Measurements from ENCODE around the gene DACH2.
"Not testable (repeated sequence)": the region's sequence is repeated elsewhere in the genome, so short reads cannot be mapped to it uniquely, and the experiment has no call there.

The DACH2 gene

DNA sequence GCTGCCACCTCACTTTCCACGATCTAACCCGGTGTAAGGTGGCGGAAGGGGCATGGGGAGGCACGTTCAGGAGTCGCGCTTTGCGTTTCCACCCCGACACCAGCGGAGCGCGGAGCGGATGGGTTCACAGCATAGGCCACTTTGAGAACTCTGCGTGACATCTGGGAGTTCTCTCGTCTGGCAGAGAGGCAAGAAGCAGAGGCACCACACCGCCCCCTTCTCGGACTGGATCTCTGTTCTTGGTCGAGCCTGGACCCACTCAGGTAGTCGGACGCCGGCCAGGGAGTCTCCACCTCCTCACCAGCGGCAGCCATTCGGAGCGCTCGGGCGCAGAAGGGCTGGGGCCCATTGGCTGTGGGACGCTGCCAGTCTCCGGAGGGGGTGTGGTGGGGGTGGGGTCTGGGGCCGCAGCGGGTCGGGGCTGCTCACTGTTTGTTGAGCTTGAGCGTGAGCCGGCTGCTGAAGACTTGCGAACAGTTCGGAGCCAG is at the start of gene DACH2:
TSS of gene DACH2 (plus strand) at position 428 of the 488 bp plus-strand sequence.
- DNase-seq, result peak; percentile 67

DNA sequence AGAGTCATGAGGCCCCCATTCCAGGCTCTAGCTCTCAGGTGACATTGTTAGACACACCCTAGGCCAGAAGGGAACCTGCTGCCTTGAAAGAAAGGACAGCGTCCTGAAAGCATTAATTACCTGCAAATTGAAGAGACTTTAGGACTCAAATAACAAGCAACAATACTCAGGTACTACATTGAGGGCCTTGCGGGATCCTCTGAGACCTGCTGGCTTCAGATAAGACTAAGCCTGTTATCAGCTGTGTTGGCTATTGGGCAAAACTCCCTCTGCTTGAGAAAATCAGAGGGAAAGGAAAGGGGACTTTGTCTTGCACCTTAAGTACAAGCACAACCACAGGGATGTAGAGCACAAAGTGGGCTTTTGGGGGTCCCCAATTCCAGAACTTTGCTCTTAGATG is 45.9 kb upstream of the DACH2 start:
- no peak for DNase-seq

DNA sequence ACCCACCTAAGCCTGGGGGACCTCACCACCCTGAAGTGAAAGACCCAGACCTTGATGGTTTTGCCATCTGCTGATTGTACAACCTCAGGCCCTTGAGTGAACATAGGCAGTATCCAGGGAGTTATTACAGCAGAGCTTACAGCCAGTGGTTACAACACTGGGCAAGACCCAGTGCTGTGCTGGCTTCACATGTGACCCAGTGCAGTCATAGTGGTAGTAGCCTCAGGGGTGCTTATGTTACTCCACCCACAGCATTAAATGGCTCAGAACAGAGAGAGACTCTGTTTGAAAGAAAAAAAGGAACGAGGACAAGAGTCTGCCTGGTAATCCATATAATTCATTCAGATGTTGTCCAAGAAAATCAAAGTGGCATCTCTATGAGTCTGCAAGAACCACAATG is 45.2 kb upstream of the DACH2 start:
- no peak for DNase-seq

DNA sequence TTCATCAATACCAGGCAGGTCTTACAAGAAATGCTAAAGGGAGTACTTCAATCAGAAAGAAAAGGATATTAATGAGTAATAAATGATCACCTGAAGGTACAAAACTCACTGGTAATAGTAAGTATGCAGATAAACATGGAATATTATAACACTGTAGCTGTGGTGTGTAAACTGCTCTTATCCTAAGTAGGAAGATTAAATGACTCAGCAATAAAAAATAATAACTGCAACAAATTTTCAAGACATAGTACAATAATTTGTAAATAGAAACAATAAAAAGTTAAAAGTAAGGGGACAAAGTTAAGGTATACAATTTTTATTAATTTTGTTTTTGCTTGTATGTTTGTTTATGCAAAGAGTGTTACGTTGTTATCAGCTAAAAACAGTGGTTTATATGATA is 43.7 kb upstream of the DACH2 start:
- no peak for DNase-seq

DNA sequence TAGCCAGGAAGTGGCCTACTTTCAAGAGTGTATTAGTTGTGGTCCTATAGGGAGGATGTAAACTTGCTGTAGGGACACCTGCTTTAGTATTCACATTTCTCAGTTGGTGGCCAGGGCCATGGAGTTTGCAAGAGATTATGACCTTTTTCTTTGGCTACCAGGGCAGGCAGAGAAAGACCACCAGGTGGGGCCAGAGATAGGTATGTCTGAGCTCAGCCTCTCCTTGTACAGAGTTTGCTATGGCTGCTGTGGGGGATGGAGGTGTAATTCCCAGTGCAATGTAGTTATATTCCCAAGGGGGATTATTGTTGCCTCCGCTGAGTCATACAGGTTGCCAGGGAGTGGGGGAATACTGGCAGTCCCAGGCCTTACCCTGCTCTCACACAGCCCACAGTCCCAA is 26.3 kb upstream of the DACH2 start:
- no peak for DNase-seq

DNA sequence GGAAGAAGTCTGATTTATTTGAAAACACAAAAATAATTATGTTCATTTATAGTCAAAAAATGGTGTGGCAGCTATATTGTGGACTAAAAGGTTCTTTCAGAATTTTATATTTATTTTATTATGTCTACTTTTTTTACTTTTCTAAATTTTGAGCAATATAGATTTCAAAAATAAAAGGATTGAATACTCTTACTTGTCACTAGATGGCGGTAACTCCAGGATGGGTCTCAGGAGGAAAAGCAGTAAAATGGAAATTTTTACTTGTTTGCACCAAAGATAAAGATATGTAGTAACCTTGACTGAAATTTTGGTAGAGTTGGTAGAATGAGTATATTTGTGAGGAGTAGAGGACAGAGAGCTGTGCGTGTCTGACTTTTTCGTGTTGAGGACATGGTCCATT is 14.5 kb upstream of the DACH2 start:
- no peak for DNase-seq

DNA sequence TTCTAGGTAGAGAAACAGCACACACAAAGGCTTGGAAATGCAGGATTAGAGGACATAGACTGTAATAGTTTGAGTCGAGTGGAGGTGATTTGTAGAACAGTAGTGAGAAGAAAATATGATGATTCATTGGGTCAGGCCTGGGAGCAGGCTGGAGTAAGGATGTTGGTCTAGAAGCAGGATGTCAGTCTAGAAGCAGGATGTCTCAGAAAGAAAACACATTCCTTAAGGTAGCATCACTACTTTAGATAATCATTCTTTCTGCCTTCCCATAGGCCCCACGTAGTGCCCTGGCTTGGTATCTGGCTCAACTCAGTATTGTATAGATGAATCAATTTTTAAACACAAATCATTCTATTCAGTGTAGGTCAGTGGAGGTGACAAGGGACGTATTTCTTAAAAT is 11.2 kb upstream of the DACH2 start:
- DNase-seq, result no peak

DNA sequence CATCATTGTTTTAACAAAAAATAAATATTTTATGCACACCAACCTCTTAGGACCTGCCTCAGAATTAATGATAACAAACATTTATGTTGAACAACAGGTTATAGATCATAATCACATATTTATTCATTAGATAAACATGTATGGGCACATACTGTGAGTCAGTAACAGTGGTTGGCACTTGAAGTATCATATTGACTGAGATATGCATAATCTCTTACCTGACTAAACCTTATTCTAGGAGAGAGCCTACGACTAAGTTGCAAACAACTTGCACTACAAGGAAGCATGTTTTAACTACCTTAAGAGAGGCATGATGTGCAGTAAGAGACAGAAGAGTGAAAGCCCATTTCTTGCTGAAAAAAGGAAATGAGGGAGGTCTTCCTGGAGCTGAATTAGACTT is 6.5 kb upstream of the DACH2 start:
- no peak for DNase-seq

DNA sequence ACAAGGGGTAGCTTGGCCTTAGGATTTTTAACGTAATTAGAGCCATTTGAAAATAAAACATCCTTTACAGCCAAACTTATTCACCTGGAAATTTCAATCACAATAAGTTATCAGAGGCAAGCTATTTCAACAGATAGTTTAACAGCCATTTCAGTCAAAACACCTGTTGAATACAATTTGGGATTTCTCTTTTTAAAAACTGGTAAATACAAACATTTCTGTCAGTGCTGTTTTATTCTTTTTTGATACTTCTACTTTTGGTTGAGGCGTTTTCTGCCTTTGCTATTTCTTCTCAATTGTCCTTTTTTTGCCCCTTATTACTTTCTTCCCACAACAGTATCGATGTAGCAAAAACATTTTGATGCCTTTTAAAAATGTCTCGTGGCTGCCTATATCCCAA is 2.1 kb upstream of the DACH2 start:
- DNase-seq, result no peak

DNA sequence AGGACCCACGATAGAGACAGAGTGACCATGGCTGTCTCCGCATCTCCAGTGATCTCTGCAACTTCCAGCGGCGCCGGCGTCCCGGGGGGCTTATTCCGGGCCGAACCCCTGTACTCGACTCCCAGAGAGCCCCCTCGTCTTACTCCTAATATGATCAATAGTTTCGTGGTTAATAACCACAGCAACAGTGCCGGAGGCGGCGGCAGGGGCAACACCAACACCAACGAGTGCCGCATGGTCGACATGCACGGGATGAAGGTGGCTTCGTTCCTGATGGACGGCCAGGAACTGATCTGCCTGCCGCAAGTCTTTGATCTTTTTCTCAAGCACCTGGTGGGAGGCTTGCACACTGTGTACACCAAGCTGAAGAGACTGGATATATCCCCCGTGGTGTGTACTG is 343 bp downstream of the DACH2 start:
- no peak for DNase-seq

DNA sequence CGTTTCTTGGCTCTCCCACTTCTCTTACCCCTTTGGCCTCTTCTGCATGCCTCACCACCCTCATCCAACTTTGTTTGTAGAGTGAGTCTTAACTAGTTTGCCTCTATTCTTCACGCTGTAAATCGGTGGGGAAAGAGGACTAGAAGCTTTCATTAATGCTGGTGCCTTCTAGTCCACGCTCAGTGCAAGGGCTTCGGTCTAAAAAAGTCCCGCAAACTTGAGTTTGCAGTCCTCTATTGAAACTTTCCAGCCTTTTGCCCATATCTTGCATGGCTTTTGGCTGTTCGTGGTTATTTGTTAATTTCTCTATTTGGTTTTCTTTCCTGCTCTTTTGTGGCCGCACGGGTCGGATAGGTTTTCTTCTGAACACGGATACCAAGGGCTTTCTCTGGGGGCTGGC is 868 bp downstream of the DACH2 start:
- DNase-seq, result no peak

DNA sequence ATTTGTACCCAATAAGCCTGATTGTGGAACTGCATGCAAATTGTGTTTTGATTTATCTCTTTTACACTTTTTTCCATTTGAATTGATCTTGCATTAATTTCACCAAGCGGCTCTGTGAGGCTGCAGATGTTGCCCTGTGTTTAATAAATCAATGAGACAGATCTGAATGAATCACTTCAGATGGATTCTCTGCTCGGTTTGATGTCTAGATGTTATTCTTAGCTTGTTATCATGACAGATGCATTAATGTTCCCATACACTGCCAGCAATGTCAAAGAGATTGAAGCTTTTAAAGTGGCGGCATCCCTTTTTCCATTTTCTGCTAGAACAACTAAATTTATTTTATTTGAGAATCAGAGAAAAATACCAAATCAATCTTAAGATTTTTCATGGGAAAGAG is 6.3 kb downstream of the DACH2 start:
- no peak for DNase-seq

DNA sequence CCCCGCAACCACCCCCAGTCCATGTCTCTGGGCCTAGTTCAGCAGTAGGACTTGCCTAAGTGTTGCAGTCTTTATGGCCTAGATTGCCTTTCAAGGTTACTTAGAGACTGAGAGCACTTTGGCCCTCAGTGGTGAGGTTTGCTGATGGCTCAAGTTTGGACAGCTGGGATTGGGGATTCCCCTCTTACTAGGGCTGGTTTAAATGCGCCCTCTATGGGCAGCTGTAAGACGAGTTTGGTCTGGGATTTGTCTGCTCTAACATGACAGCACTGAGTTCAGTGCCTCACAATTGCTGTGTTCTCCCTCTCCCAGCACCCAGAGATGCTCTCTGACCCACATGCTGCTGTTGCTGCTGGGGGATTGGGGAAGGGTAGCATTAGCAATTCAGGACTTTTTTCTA is 23.1 kb downstream of the DACH2 start:
- DNase-seq, result no peak

DNA sequence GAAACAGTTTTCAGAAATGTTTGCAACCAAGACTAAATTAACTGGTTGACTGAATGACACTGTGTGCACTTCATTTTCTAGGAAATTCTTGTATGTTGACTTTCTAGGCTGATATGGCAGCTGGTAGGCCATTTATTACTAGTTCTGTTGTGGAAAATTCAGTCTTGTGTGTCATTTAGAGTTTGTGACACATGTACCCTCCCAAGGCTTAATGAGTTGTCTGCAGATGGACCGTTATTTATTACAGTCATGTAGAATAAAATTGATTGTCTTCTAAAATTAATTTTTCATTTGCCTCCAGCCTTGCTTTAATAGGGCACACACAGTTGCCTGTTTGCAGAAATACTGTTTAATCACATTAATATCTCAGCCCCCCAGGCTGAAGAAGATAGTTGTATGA is 30.7 kb downstream of the DACH2 start:
- DNase-seq, result no peak

DNA sequence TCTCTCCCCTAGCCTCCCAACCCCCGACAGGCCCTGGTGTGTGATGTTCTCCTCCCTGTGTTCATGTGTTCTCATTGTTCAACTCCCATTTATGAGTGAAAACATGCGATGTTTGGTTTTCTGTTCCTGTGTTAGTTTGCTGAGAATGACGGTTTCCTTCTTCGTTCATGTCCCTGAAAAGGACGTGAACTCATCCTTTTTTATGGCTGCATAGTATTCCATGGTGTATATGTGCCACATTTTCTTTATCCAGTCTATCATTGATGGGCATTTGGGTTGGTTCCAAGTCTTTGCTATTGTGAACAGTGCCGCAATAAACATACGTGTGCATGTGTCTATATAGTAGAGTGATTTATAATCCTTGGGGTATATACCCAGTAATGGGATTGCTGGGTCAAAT is 33.1 kb downstream of the DACH2 start:
- DNase-seq, result not testable (repeated sequence)

DNA sequence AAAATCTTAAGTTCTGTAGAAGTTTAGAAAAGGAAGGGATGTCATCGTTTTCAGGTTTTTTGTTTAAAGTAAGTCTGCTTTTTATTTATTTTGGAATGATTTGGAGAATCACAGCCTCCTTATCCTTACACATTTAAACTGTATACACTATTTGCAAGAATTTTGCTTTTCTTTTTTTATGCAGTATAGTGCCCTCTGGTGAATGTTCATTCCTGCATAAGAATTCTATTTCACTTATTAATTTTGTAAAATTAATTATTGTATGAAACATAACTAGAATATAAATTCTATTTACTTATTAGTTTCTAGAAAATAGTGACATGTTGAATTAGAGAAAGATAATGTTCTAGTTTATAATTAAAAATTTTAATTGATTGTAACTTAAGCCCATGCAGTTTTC is 44.6 kb downstream of the DACH2 start:
- DNase-seq, result no peak

DNA sequence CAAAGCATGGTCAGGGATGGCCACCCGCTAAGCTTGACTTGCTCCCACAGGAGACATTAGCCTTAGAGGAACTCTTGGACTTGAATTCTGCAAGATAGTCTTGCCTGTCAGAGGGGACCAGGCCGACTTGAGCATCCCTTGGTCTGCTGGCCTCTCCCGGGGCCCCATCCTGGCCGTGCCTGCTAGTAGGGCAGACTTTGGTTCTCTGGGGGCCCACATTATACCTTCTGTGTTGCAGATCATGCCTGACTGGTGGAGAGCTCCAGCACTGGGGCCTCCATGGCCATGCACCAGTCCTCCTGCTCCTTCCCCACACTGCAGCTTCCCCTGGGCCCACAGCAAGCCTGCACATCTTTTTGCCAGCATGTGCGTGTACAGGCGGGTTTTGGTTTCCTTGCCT is 46.5 kb downstream of the DACH2 start:
- DNase-seq, result no peak

DNA sequence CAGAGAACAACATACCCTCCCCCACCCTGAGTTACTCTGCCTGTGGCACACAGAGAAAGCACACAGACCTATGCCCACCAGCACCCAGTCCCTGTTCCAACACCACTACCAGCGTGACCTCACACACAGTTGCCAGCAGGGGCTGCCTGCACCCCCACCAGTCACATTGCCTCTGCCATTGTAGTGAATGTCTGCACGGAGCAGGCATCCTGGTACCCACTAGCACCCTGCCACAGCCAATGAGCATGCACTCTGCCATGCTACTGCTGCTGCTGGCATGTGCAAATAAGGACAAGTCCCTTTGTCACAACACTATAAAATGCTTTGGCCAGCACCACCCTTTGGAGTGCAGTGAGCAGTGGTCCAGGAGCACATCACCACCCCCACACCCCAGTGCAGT is 47.1 kb downstream of the DACH2 start:
- no peak for DNase-seq

DNA sequence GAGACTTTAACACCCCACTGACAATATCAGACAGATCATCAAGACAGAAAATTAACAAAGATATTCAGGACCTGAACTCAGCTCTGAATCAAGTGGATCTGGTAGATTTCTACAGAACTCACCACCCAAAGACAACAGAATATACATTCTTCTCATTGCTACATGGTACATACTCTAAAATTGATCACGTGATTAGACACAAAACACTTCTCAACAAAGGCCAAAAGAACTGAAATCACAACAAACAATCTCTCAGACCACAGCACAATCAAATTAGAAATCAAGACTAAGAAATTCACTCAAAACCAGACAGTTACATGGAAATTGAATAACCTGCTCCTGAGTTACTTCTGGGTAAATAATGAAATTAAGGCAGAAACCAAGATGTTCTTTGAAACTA is 49.6 kb downstream of the DACH2 start:
- DNase-seq, result no peak

DNA sequence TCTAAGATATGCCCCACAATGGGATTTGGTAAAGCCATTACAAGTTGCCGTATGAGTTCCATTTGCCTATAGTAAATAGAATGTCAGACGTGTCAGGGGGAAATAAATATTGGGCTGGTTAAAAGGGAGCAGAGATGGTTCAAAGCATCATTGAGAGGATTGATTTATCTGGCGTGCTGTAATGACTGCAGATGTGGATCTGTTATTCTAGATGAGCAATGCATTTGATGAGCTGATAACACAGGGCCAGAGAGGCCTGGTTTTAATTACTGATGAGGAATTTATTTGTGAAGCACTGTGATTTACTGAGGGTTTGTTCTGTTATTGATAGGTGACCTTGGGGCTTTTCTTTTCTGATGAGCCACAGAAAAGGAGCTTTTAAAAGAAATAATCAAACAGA is 62.5 kb downstream of the DACH2 start:
- DNase-seq, result no peak

DNA sequence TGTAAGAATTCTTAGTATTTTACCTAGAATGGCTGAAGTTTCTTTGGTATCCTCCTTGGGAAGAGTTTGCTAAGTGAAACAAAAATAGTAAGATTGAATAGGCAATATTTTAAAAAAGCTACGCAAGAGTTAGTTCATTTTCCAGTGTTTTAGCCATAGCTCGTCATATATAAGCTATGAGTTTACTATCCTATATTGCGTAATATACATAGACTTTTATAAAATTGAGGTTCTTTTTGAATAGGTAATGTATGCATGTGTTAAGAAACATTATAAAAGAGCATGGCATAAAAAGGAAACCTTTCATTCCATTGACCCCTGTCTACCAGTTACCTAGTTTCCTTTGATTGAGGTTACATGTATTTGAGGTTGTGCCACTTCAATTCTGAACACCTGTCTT is 67.0 kb downstream of the DACH2 start:
- DNase-seq, result no peak

DNA sequence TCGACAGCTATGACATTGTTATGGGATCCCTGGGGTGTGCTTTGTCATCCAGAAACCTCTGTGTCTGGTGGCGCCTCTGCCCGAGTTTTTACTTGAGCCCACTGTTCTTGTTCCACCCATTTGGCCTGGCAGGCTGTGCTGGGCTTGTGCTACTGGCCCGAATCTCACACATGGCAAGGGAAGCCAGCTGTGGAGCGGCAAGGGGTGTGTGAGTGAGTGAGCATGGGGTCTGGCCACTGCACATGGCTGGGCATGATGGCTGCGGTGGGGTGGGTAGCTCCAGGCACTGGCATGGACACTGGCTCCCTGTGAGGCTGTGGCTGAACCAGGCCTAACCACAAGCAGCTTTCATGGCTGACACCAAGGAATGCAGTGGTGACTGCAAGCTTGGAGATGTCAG is 89.2 kb downstream of the DACH2 start:
- DNase-seq, result no peak

DNA sequence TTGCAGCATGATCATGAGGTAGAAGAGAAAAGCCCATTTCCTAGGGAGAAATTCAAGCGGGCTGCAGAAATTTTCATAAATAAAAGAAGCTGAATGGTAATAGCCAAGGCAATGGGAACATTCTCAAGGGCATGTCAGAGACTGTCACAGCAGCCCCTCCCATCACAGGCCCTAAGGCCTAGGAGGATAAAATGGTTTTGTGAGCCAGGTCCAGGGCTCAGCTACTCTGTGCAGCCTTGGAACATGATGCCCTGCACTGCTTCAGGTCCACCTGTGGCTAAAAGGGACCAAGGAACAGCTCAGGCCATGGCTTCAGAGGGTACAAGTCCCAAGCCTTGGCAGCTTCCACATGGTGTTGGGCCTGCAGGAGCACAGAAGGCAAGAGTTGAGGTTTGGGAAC is 93.3 kb downstream of the DACH2 start:
- no peak for DNase-seq

DNA sequence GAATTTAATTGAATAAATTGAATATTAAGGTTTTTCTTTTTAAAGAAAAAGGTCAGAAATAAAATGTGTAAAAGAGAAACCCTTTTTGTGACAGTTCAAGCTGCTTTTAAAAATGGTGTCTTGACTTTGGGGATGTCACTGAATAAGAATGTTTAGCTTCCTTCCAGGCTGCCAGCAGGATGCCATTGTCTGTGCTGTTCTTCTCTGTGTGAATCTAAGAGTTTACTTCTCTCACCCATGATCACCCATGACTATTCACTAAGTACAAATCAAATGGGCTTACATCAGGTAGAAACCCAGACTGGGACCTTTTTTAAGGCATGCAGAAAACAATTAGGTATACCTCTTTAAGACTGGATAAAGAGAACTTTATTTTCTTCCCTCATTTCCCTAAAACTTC is 115.3 kb downstream of the DACH2 start:
- DNase-seq, result no peak

DNA sequence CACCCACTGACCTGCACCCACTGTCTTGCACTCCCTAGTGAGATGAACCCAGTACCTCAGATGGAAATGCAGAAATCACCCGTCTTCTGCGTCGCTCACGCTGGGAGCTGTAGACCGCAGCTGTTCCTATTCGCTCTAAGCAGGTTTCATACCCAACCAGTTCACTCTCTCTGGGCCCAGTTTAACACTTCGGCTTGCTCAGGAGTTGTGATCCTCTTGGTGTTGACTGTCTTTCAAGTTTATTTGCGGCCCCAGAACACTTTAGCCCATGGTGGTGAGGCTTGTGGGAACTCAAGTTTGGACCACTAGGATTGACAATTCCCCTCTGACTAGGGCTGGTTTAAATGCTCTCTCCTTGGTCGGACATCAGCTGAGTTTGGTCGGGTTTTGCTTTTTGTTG is 147.0 kb downstream of the DACH2 start:
- no peak for DNase-seq

DNA sequence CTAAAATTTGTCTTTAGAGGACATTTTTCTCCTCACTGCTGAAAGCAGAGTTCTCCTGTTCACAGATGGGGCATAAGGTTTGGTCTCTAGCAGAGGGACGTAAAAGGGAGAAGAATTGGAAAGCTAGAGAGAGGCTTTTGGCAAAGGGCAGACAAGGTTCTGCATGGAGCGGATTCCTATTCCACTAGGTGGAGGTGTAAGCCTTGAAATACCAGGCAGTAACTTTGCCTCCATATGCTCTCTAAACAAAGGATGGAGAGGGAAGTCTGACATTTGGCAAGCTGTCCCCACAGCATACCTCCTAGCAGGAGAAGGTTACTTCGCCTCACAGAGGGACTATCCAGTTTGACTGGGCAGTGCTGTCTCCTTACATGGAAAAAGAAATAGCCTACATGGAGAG is 174.7 kb downstream of the DACH2 start:
- DNase-seq, result no peak
